BJ (cell line): ENCODE data around the gene MPP3. TPM values are rescaled to one million over a fixed set of nuclear protein-coding genes. Genes with fewer than 3 reads are reported as not detected.
"Not testable (repeated sequence)": the region's sequence is repeated elsewhere in the genome, so short reads cannot be mapped to it uniquely, and the experiment has no call there.

Source experiments
- CTCF ChIA-PET: fragments of 350-600 bp; formaldehyde crosslinking; extraction: SDS; loops from one replicate; lab custom pipeline; 2021; ENCODE audit warnings: antibody characterized with exemption, inconsistent platforms; lab: Yijun Ruan, JAX
- POLR2A ChIA-PET: fragments of 300-600 bp; sonication (Branson Sonifier 250); formaldehyde crosslinking; extraction: SDS; loops from one replicate; lab custom pipeline; 2021; ENCODE audit warnings: antibody characterized with exemption; lab: Charles Lee
- DNase-seq: peaks from one replicate; pipeline ENCODE4 v3.0.0-alpha.2; 2011; ENCODE audit warnings: low read depth
- H3K27me3 ChIP-seq: 2 replicates; pipeline ENCODE4 v1.6.0; 2011; ENCODE audit warnings: low read length; ENCODE audit not compliant: control insufficient read depth, insufficient read depth
- H3K36me3 ChIP-seq: 2 replicates; pipeline ENCODE4 v1.5.1; 2011; ENCODE audit warnings: low read length; ENCODE audit not compliant: control insufficient read depth, insufficient read depth
- H3K4me3 ChIP-seq: 2 replicates; pipeline ENCODE4 v1.5.1; 2011; ENCODE audit warnings: low read depth, mild to moderate bottlenecking, control low read depth, low read length
- polyA plus RNA-seq: library from polyadenylated mRNA; depleted of rRNA; stranded (reverse); fragments of >200 nt; gene quantifications from 2 replicates; pipeline ENCODE4 v1.2.3, GENCODE V29; 2011
- TF ChIP-seq, protein P1 (sequence below): IDR thresholded peaks from 2 replicates; pipeline ENCODE4 v1.5.1; 2011; ENCODE audit warnings: low read depth, mild to moderate bottlenecking, control low read depth, inconsistent platforms, low read length, moderate library complexity; ENCODE audit not compliant: insufficient read depth

Gene MPP3
- polyA plus RNA-seq, 1 experiment: 7.9 TPM

DNA sequence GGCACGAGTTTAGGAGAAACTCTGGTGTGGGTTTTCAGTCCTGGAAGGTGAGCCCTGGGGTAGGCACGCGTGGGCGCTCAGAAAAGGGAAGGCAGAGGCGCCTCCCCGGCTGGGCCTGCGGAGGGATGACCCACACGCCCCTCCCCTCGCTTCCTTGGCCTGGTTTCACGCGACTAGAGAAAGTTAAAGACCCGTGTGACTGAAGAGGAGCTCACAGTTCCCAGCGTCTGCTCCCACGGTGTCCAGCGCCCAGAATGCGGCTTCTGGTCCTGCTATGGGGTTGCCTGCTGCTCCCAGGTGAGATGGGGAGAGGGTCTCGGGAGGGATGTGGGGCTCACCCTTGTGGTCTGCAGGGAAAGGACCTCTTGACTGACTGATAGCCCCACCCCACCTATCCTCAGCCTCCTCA, 14.0 kb upstream of the MPP3 start, which contains the start of gene CD300LG:
CD300LG (plus strand) TSS at position 214 of the 409 bp plus-strand sequence; CDS start at position 255, 41 bp downstream.
- TF ChIP-seq, protein P1, sequence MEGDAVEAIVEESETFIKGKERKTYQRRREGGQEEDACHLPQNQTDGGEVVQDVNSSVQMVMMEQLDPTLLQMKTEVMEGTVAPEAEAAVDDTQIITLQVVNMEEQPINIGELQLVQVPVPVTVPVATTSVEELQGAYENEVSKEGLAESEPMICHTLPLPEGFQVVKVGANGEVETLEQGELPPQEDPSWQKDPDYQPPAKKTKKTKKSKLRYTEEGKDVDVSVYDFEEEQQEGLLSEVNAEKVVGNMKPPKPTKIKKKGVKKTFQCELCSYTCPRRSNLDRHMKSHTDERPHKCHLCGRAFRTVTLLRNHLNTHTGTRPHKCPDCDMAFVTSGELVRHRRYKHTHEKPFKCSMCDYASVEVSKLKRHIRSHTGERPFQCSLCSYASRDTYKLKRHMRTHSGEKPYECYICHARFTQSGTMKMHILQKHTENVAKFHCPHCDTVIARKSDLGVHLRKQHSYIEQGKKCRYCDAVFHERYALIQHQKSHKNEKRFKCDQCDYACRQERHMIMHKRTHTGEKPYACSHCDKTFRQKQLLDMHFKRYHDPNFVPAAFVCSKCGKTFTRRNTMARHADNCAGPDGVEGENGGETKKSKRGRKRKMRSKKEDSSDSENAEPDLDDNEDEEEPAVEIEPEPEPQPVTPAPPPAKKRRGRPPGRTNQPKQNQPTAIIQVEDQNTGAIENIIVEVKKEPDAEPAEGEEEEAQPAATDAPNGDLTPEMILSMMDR: no peak
- Histone ChIP-seq H3K27me3 (peaks cover 8% of the 10 kb centered on the region), H3K36me3 (no peaks in the 10 kb centered on the region), H3K4me3 (no peak within 1 kb of the TSS)
- CTCF ChIA-PET: interaction anchor here (0.6 to 3.4 kb wide), 30 partner anchors 9 to 152 kb away, joined by 3 to 63 read pairs (median 4); partner anchors contain the start of genes CFAP97D1 and DUSP3
- POLR2A ChIA-PET: no interaction called here
- no peak for DNase-seq

DNA sequence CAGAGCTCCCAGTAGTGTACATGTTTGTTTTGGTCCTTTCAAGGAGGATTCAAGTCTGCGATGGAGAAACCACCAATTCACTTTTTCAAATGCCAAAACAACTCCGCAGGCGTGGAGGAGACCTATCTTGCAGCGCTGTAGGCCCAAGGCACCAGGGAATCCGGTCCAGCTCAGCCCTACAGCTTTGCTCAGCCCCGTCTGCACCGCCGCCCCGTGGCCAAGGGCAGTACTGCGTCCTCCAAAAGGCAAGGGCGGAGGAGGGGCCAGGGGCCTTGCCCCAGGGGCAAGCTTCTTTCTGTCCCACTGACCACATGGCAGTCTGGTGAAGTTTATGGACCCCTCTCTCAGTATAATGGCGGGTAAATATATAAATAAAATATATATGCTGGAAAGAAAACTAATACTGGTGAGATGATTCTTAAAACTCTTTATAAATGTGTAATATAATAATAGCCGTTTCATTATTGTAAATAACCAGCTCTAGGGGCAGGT, 13.3 kb upstream of the MPP3 start:
- Histone ChIP-seq H3K36me3 (no peaks in the 10 kb centered on the region), H3K4me3 (no peak overlapping the region), H3K27me3 (peaks cover 10% of the 10 kb centered on the region)
- CTCF ChIA-PET: interaction anchor here (0.5 to 3.4 kb wide), 40 partner anchors 8 to 270 kb away, joined by 3 to 63 read pairs (median 4); partner anchors contain the start of genes CFAP97D1 and DUSP3
- POLR2A ChIA-PET: no interaction called here
- no peak for DNase-seq
- TF ChIP-seq, protein P1: peak; percentile 100

DNA sequence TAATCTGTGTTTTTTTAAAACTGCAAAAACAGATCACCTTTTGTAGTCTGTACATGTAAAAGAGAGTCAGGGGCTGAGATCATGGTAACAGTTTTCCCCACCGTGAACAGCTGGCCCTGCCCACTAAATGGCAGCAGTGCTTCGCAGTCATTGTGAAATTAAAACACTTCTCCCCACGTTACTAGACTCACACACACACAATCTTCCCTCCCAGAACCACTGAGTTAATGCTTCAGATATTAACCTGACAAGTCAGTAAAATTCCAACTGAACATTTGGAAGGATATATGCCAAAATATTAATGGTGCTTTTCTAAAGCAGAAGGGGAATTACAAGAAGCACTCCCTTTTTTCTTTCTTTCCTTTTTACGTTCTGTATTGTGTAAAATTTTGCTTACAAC, 12.8 kb upstream of the MPP3 start:
- ChIA-PET CTCF (interaction anchor here (0.7 to 3.4 kb wide), 33 partner anchors 8 to 270 kb away, joined by 3 to 63 read pairs (median 4); partner anchors contain the start of genes CFAP97D1 and DUSP3), POLR2A (no interaction called here)
- Histone ChIP-seq H3K27me3 (peaks cover 10% of the 10 kb centered on the region), H3K36me3 (no peaks in the 10 kb centered on the region), H3K4me3 (no peak overlapping the region)
- TF ChIP-seq, protein P1: no peak
- no peak for DNase-seq

DNA sequence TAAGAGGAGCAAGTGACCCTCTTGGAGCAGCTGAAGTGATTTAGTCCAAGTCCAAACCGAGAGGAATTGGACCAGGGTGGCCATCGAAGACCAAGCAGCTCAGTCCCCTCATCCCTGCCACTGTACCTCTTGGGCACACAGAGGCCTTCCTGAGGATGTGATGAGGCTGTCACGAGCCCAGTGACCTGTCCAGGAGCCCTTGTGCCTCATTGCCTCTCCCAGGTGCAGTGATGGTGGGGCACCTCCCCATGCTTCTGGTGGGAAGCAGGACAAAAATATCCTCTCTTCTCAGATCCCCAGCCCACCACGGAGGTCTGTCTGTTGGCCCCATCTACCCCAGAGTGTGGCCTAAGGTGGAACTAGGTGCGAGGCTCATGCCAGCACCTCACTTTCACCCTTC, 11.3 kb upstream of the MPP3 start:
- POLR2A ChIA-PET: no interaction called here
- CTCF ChIA-PET: interaction anchor here (0.6 to 3.4 kb wide), 2 partner anchors 80 to 172 kb away, joined by 4 to 14 read pairs; no protein-coding TSS in a partner anchor
- Histone ChIP-seq H3K36me3 (no peaks in the 10 kb centered on the region), H3K27me3 (peaks cover 12% of the 10 kb centered on the region), H3K4me3 (no peak overlapping the region)
- TF ChIP-seq, protein P1: no peak
- DNase-seq: no peak

DNA sequence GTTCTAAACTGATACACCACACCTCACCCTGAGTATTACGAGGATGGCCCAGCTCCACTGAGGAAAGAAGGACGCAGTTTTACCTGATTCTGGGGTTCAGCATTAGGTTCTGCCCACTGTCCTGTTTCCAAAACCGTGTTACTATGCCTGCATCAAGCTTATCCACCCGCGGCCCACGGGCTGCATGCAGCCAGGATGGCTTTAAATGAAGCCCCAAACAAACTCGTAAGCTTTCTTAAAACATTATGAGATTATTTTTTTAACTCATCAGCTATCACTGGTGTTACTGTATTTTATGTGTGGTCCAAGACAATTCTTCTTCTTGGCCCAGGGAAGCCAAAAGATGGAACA, 10.0 kb upstream of the MPP3 start:
- POLR2A ChIA-PET: no interaction called here
- H3K4me3 ChIP-seq: no peak overlapping the region
- CTCF ChIA-PET: interaction anchor here (1.2 kb wide), 1 partner anchor 76 kb away, joined by 5 read pairs; no protein-coding TSS in a partner anchor
- DNase-seq: no peak
- peaks cover 9% of the 10 kb centered on the region for H3K27me3 ChIP-seq
- no peaks in the 10 kb centered on the region for H3K36me3 ChIP-seq
- TF ChIP-seq, protein P1: no peak

DNA sequence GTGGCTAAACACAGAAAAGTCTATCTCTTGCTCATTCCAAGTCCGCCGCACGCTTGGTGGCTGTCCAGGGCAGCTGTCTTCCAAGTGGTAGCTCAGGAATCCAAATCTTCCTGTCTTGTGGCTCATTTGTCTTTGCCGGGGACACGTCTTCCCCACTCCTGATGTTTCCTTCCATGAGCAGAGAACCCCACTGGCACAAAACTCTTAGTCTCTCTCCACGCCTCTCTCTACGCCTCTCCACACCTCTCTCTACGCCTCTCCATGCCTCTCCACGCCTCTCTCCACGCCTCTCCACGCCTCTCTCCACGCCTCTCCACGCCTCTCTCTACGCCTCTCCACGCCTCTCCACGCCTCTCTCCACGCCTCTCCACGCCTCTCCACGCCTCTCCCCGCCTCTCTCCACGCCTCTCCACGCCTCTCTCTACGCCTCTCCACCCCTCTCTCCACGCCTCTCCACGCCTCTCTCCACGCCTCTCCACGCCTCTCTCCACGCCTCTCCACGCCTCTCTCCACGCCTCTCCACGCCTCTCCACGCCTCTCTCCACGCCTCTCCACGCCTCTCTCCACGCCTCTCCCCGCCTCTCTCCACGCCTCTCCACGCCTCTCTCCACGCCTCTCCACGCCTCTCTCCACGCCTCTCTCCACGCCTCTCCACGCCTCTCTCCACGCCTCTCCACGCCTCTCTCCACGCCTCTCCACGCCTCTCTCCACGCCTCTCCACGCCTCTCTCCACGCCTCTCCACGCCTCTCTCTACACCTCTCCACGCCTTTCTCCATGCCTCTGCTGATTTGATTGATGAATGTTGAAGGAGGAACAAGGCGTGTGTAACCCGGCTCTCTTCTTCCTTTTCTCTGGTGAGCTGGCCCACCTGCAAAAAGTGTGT, 9.4 kb upstream of the MPP3 start:
- CTCF ChIA-PET: interaction anchor here (1.0 to 1.3 kb wide), 3 partner anchors 10 to 76 kb away, joined by 3 to 5 read pairs (median 4); no protein-coding TSS in a partner anchor
- not testable (repeated sequence) for H3K36me3 ChIP-seq, DNase-seq, H3K27me3 ChIP-seq, H3K4me3 ChIP-seq
- POLR2A ChIA-PET: interaction anchor here (0.6 kb wide), 1 partner anchor 25 kb away, joined by 5 read pairs; no protein-coding TSS in a partner anchor
